WERI-Rb-1 (cell line): Measurements from ENCODE around the gene LIPA.

ENCODE experiments used
- DNase-seq: peaks from one replicate; pipeline ENCODE4 v3.0.0-alpha.2; 2020
- H3K27ac ChIP-seq: fragments of 250-450 bp; sonication (Bioruptor Pico); 2 replicates; pipeline ENCODE4 v1.5.1; 2020; ENCODE audit warnings: mild to moderate bottlenecking, moderate library complexity
- H3K27me3 ChIP-seq: fragments of 250-450 bp; sonication (Bioruptor Pico); 2 replicates; pipeline ENCODE4 v1.5.1; 2021; ENCODE audit warnings: mild to moderate bottlenecking, low read depth, moderate library complexity; ENCODE audit not compliant: insufficient read depth, severe bottlenecking
- H3K36me3 ChIP-seq: fragments of 250-450 bp; sonication (Bioruptor Pico); 2 replicates; pipeline ENCODE4 v1.5.1; 2020; ENCODE audit warnings: mild to moderate bottlenecking, moderate library complexity
- H3K4me3 ChIP-seq: 2 replicates; pipeline ENCODE4 v1.5.1; 2011; ENCODE audit warnings: low read depth, mild to moderate bottlenecking, control low read depth, low read length
- H3K9me3 ChIP-seq: fragments of 250-450 bp; sonication (Bioruptor Pico); 2 replicates; pipeline ENCODE4 v1.5.1; 2021; ENCODE audit warnings: mild to moderate bottlenecking, moderate library complexity; ENCODE audit not compliant: severe bottlenecking
- CTCF ChIP-seq: IDR thresholded peaks from 2 replicates; pipeline ENCODE4 v1.5.1; 2011; ENCODE audit warnings: low read depth, mild to moderate bottlenecking, control low read depth, inconsistent platforms, low read length

LIPA gene

GRCh38 chr10:89207801-89208551 lies 43.6 kb downstream of the LIPA start:
- H3K36me3 ChIP-seq: no peaks in the 10 kb centered on the region
- H3K9me3 ChIP-seq: no peaks in the 10 kb centered on the region
- peaks cover 13% of the 10 kb centered on the region for H3K27me3 ChIP-seq
- TF ChIP-seq CTCF: no peak
- H3K4me3 ChIP-seq: peak overlapping the region; percentile 67
- no peak overlapping the region for H3K27ac ChIP-seq
- peak; percentile 23 for DNase-seq

DNA sequence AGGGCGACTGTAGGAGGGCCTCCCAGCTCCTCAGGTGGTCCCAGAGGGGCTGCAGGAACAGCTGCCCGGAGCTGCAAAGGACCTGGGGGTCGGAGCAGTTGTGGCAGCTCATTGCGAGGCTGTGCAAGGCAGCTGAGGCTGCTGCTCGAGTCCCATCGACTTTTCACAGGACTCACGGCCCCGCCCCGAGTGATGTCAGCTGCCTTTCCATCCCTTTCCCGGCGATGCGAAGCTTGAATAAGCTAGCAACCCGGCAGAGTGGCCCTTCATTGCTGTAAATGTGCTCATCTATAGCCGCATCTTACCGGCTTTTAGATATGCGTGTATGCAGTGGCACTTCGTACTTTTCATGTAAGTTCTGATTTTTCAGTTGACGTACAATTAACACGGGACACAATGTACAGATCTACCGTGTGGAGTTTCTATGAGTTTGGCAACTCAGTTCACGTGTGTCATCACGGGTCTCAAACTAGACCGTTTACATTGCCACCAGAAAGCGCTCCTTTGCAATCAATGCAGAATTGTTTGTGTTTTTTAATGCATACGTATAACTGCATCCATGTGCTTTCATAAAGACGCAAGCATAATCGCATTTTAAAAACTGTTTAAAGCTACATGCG lies 44.3 kb downstream of the LIPA start, which contains the start of gene CH25H:
CH25H (minus strand) TSS at position 137 of the 620 bp plus-strand sequence; CDS start at position 112, 25 bp downstream.
- Histone ChIP-seq H3K4me3 (peak within 1 kb of the TSS; percentile 67), H3K27ac (no peak within 1 kb of the TSS), H3K9me3 (no peaks in the 10 kb centered on the region), H3K27me3 (peaks cover 13% of the 10 kb centered on the region), H3K36me3 (no peaks in the 10 kb centered on the region)
- peak; percentile 49 for DNase-seq
- no peak for TF ChIP-seq CTCF

DNA sequence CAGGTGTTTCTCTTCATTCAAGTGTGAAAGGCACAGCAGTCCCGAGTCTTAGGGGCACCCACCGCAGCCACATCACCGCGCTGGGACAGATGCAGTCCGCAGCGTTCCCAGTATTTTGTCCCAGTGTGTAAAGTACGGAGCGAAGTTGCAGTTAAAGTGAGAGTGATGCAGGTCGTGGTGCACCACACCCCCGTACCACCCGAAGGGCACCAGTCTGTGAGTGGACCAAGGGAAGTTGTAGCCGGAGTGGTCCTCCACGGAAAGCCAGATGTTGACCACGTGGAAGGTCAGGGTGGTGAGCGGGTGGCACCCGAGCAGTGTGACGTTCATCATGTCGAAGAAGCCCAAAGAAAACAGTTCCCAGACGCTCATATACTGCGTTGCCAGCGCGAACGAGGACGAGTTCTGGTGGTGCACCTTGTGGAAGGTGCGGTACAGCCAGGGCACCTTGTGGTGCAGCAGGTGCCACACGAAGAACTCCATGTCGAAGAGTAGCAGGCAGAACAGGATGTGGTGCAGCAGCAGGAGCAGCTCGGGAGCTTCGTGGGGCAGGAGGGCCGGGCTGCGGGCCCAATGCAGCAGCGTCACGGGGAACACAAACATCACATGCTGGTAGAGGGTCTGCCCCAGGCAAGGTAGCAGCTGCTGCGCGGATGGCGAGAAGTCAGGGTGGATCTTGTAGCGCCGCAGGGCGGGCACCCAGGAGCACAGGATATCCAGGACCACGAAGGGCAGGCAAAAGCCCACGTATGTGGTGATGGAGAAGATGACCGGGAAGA lies 45.0 kb downstream of the LIPA start:
- DNase-seq: no peak
- no peak for TF ChIP-seq CTCF
- H3K4me3 ChIP-seq: no peak overlapping the region
- H3K9me3 ChIP-seq: no peaks in the 10 kb centered on the region
- H3K27ac ChIP-seq: no peak overlapping the region
- no peaks in the 10 kb centered on the region for H3K36me3 ChIP-seq
- H3K27me3 ChIP-seq: peaks cover 13% of the 10 kb centered on the region

GRCh38 chr10:89204621-89205185 lies 46.9 kb downstream of the LIPA start:
- TF ChIP-seq CTCF: no peak
- no peak for DNase-seq
- no peaks in the 10 kb centered on the region for H3K36me3 ChIP-seq

GRCh38 chr10:89203237-89203636 lies 48.3 kb downstream of the LIPA start:
- Histone ChIP-seq H3K27ac (no peak overlapping the region), H3K27me3 (peaks cover 7% of the 10 kb centered on the region), H3K4me3 (no peak overlapping the region), H3K36me3 (no peaks in the 10 kb centered on the region), H3K9me3 (no peaks in the 10 kb centered on the region)
- DNase-seq: no peak
- no peak for TF ChIP-seq CTCF

More at GRCh38 chr10:89204621-89205185, 46.9 kb downstream of the LIPA start:
- Histone ChIP-seq H3K9me3 (no peaks in the 10 kb centered on the region), H3K27ac (no peak overlapping the region), H3K27me3 (peaks cover 13% of the 10 kb centered on the region), H3K4me3 (no peak overlapping the region)
